Stomach (tissue), 9 donors: ENCODE data around the gene FOXN3. TPM values are rescaled to one million over a fixed set of nuclear protein-coding genes. Genes with fewer than 3 reads are reported as not detected.

Source experiments
- DNase-seq, 2 donors: peaks; one replicate each; pipeline versions ENCODE4 v3.0.0 to v3.0.0-alpha.2; 2013 to 2019
- H3K27ac ChIP-seq, 5 donors: fragments of 200-600 bp in 4 of 5; sonication (generic) in 4 of 5; one replicate each; pipeline ENCODE4 v1.5.1; 2013 to 2019; ENCODE audit warnings: mild to moderate bottlenecking in 1 of 5, moderate library complexity in 1 of 5
- H3K27me3 ChIP-seq, 3 donors: fragments of 200-600 bp; sonication (generic); one replicate each; pipeline ENCODE4 v1.5.1; 2017 to 2019; ENCODE audit warnings: mixed run types in 1 of 3
- H3K36me3 ChIP-seq, 4 donors: fragments of 200-600 bp; sonication (generic); 1 replicate in 3 of 4; 2 replicates in 1 of 4; pipeline ENCODE4 v1.5.1; 2016 to 2019
- H3K4me1 ChIP-seq, 4 donors: fragments of 200-600 bp; sonication (generic); one replicate each; pipeline ENCODE4 v1.5.1; 2016 to 2019
- H3K4me3 ChIP-seq, 4 donors: fragments of 200-600 bp; sonication (generic) in 3 of 4; one replicate each; pipeline ENCODE4 v1.5.1; 2016 to 2019; ENCODE audit warnings: mild to moderate bottlenecking in 1 of 4
- H3K9me3 ChIP-seq, 4 donors: fragments of 200-600 bp; sonication (generic); one replicate each; pipeline ENCODE4 v1.5.1; 2016 to 2019
- EP300 ChIP-seq: sonication (generic); formaldehyde crosslinking; IDR thresholded peaks from one replicate; pipeline ENCODE4 v1.6.1; 2017; ENCODE audit warnings: antibody characterized with exemption
- POLR2A ChIP-seq, 4 donors: fragments of 450-650 bp; IDR thresholded peaks; one replicate each; pipeline ENCODE4 v1.6.1; 2016; ENCODE audit warnings: antibody characterized with exemption in 4 of 4, control low read depth in 2 of 4, mild to moderate bottlenecking in 1 of 4, moderate library complexity in 1 of 4
- POLR2AphosphoS5 ChIP-seq, 3 donors: sonication (generic); formaldehyde crosslinking; IDR thresholded peaks; one replicate each; pipeline ENCODE4 v1.6.1; 2016; ENCODE audit warnings: antibody characterized with exemption in 3 of 3
- WGBS, 5 donors: extraction: QIAGEN DNeasy Blood & Tissue Kit in 3 of 5; methylation state at CpG; one replicate each; pipeline versions ENCODE4 v1.1.5 to v1.1.7; 2013 to 2018; 5-methylcytosine and 5-hydroxymethylcytosine counted together
- intact Hi-C: fragments of 100-400 bp; cut with DNase I; formaldehyde crosslinking; loops from one replicate; pipeline ENCODE4 v1.15.1; 2023; ENCODE audit warnings: low total_unique reads
- polyA plus RNA-seq, 3 donors: library from polyadenylated mRNA; stranded (reverse); fragments of 200-250 nt; gene quantifications; one replicate each; pipeline ENCODE4 v1.2.3, GENCODE V29; 2013
- total RNA-seq, 5 donors: library from RNA; depleted of rRNA; stranded (reverse); fragments of >200 nt; gene quantifications; one replicate each; pipeline versions ENCODE4 v1.1.0 to v1.2.3, GENCODE V29; 2014 to 2016
- TF ChIP-seq, protein P1 (sequence below), 7 experiments: fragments of 450-650 bp in 4 of 7; fragments of 200-600 bp in 3 of 7; sonication (generic) in 3 of 7; IDR thresholded peaks; one replicate each; pipeline ENCODE4 v1.5.1; 2016 to 2019; ENCODE audit warnings: antibody characterized with exemption in 7 of 7, control low read depth in 2 of 7, mild to moderate bottlenecking in 1 of 7
- donor health status: healthy with polysubstance abuse.
- donor health status: Bipolar disorder and iron deficiency.
- donor health status: healthy.

FOXN3 gene
- total and polyA plus RNA-seq, 8 donors: 12.5 to 126 (median 56.6) TPM

DNA sequence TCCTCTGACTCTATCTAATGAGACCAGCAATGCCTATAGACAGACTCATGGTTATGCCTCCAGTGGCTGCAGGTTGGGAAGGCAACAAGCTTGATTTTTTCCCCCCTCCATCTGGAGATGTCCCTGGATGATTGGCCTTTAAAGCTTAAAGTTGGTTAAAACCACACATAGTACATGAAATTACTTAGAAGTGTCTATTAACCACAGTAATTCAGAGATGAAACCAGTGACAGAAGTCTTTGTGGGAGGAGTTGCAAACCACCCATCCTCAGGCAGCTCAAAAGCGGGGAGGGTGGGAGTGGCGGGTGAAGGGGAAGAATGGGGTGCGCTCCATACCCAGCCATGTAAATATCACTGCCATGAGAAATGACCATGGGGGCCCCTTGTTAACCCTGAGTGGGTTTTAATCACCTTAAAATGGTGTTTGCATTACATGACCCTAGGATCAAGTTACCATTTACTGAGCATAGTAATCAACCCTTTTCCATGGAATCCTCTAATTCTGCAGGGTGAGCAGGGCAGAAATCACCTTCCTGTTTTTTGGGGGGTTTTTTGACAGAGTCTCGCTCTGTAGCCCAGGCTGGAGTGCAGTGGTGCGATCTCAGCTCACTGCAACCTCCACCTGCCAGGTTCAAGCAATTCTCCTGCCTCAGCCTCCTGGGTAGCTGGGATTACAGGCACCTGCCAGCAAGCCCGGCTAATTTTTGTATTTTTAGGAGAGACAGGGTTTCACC, 133.5 kb downstream of the FOXN3 start:
- no peak for TF ChIP-seq POLR2AphosphoS5 (IDR thresholded peaks at IDR 0.05)
- TF ChIP-seq POLR2A (IDR thresholded peaks at IDR 0.05): no peak
- TF ChIP-seq, protein P1, sequence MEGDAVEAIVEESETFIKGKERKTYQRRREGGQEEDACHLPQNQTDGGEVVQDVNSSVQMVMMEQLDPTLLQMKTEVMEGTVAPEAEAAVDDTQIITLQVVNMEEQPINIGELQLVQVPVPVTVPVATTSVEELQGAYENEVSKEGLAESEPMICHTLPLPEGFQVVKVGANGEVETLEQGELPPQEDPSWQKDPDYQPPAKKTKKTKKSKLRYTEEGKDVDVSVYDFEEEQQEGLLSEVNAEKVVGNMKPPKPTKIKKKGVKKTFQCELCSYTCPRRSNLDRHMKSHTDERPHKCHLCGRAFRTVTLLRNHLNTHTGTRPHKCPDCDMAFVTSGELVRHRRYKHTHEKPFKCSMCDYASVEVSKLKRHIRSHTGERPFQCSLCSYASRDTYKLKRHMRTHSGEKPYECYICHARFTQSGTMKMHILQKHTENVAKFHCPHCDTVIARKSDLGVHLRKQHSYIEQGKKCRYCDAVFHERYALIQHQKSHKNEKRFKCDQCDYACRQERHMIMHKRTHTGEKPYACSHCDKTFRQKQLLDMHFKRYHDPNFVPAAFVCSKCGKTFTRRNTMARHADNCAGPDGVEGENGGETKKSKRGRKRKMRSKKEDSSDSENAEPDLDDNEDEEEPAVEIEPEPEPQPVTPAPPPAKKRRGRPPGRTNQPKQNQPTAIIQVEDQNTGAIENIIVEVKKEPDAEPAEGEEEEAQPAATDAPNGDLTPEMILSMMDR (IDR thresholded peaks at IDR 0.05): no peak
- no peak for TF ChIP-seq EP300
- no peak overlapping the region for H3K27ac ChIP-seq
- no peaks in the 10 kb centered on the region for H3K9me3 ChIP-seq
- no peaks in the 10 kb centered on the region for H3K27me3 ChIP-seq
- no peak overlapping the region for H3K4me3 ChIP-seq
- no peak for DNase-seq
- 85 to 98% (median 88%) methylated on average over 5 to 6 of the region's 6 CpGs for WGBS, 5 donors
- intact Hi-C loops: no loop called here
- H3K4me1 ChIP-seq: peaks cover 0 to 12% (median 5%) of the 10 kb centered on the region in 4 donors
- H3K36me3 ChIP-seq: peaks cover 0 to 27% (median 15%) of the 10 kb centered on the region in 4 donors

DNA sequence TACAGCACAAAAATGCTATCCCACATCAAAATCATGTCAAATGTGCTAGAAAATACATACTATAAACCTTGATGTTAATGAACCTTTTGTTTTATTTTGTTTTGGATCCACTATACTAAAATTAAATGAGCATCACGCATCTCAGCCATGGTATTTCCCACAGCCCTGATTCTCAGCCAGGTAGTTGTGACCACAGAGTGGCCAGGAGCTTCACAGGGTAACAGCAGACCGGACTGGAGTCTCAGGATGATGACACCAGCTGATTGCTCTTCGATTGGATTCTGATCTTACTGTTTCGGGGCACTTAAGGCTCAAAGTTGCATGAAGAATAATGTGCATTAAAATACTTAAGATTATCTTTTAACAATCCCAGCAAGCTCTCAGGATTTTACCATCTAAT, 134.8 kb downstream of the FOXN3 start:
- WGBS, 5 donors: 92 to 98% (median 96%) methylated on average over 4 of the region's 4 CpGs
- TF ChIP-seq POLR2AphosphoS5 (IDR thresholded peaks at IDR 0.05): no peak
- TF ChIP-seq EP300: no peak
- no peak for TF ChIP-seq POLR2A (IDR thresholded peaks at IDR 0.05)
- TF ChIP-seq, protein P1 (IDR thresholded peaks at IDR 0.05): no peak
- intact Hi-C loops: no loop called here

DNA sequence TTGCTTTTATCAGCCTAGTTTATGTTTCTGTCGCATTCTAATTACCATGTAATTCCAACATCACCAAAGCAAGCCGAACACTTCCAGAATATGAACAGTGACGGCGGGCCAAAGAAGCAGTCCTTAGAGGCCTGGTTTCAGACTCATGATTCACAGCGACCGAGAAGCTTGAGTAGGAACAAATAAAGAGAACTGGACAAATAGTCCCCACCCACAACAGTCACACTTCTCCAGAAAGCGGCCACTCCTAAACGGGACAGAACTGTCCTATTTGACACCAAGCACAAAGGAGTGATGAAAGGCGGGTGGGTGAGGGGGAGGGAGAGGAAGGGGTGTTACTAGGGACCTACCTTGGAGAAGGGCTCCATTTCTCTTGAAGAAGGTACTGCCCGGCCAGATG, 136.4 kb downstream of the FOXN3 start:
- H3K4me3 ChIP-seq: no peak overlapping the region
- TF ChIP-seq, protein P1 (IDR thresholded peaks at IDR 0.05): no peak
- TF ChIP-seq POLR2AphosphoS5 (IDR thresholded peaks at IDR 0.05) (no peak), POLR2A (IDR thresholded peaks at IDR 0.05) (no peak), EP300 (no peak)

More for the DNA sequence above, 134.8 kb downstream of the FOXN3 start:
- no peak for DNase-seq
- Histone ChIP-seq H3K27me3 (no peaks in the 10 kb centered on the region), H3K9me3 (no peaks in the 10 kb centered on the region), H3K27ac (no peak overlapping the region), H3K36me3 (peaks cover 0 to 27% (median 15%) of the 10 kb centered on the region in 4 donors), H3K4me1 (peaks cover 0 to 12% (median 2%) of the 10 kb centered on the region in 4 donors), H3K4me3 (no peak overlapping the region)

DNA sequence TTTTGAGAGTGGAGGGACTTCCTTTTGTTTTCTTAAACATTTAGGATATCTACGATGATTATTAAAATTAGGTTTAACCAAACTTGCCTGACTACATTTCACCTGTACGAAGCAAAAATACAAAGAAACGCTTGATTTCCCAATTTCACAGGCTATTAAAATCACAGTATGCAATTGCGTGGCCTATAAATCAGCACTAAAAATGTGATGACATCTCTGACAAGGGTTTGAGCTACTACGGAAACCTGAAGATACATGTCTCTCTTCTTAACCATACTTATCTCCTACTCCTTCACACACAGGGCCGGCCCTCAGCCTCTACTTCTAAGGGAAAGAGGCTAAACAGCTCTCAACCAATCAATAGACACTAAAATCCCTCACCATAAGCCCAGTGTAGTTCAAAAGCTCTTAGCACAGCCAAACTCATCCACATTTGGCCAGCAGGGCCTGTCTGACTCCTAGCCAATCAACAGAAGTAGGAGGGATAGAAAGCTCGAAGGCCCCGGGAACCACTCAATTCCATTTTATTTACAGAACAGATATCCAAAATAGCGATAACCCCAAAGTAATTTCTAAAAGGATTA, 137.3 kb downstream of the FOXN3 start:
- TF ChIP-seq EP300 (no peak), POLR2AphosphoS5 (IDR thresholded peaks at IDR 0.05) (no peak), POLR2A (IDR thresholded peaks at IDR 0.05) (no peak)
- TF ChIP-seq, protein P1 (IDR thresholded peaks at IDR 0.05): no peak
- 91 to 96% (median 94%) methylated on average over 9 of the region's 9 CpGs for WGBS, 5 donors
- Histone ChIP-seq H3K9me3 (no peaks in the 10 kb centered on the region), H3K27ac (no peak overlapping the region), H3K4me3 (no peak overlapping the region), H3K4me1 (peaks cover 0 to 8% (median under 1%) of the 10 kb centered on the region in 4 donors), H3K36me3 (peaks cover 0 to 21% (median 15%) of the 10 kb centered on the region in 4 donors), H3K27me3 (no peaks in the 10 kb centered on the region)
- intact Hi-C loops: no loop called here
- no peak for DNase-seq

More for the DNA sequence above, 136.4 kb downstream of the FOXN3 start:
- no peak for DNase-seq
- WGBS, 5 donors: 82 to 87% (median 85%) methylated on average over 10 of the region's 10 CpGs
- Histone ChIP-seq H3K9me3 (no peaks in the 10 kb centered on the region), H3K4me1 (peaks cover 0 to 12% (median 2%) of the 10 kb centered on the region in 4 donors), H3K27me3 (no peaks in the 10 kb centered on the region), H3K27ac (no peak overlapping the region), H3K36me3 (peaks cover 0 to 22% (median 15%) of the 10 kb centered on the region in 4 donors)
- intact Hi-C loops: no loop called here
